Adrenal gland (tissue), 5 donors: Measurements from ENCODE around the gene TBL1XR1.

Source experiments
- POLR2A ChIP-seq, 2 donors: fragments of 450-650 bp; IDR thresholded peaks; one replicate each; pipeline ENCODE4 v1.6.1; 2017; ENCODE audit warnings: antibody characterized with exemption in 2 of 2, mild to moderate bottlenecking in 2 of 2, moderate library complexity in 1 of 2
- TF ChIP-seq, protein P1 (sequence below), 6 experiments: fragments of 450-650 bp in 4 of 6; fragments of 200-600 bp in 2 of 6; sonication (generic) in 1 of 6; IDR thresholded peaks; 1 replicate in 5 of 6; 2 replicates in 1 of 6; pipeline versions ENCODE4 v1.5.1 to v1.8.0; 2016 to 2021; ENCODE audit warnings: antibody characterized with exemption in 6 of 6, mild to moderate bottlenecking in 2 of 6, moderate library complexity in 1 of 6
- donor health status: DM: no; HTN: no; CAD: no.

DNA sequence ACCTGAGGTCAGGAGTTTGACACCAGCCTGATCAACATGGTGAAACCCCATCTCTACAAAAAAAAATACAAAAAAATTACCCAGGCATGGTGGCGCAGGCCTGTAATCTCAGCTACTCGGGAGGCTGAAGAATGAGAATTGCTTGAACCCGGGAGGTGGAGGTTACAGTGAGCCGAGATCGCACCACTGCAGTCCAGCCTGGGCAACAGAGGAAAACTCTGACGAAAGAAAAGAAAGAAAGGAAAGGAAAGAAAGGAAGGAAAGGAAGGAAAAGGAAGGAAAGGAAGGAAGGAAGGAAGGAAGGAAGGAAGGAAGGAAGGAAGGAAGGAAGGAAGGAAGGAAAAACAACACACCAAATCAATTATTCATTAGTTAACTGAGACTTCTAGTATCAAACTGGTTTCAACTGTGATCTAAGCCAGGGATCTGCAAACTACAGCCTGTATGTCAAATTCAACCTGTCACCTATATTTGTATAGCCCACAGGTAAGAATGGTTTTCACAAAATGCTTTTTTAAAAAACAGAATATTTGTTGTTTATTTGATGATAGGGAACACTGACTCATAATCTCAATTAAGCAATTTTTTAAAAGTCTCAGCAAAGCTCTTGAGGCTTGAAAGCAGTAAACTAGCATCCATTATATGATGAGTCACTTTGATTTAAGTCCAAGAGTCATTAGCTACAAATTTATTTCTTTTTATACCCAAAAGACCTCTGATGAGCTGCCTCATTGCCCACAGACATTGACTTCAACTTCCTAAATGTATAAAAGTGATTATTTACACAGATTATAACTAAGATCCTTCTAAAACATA lies 127.6 kb downstream of the TBL1XR1 start:
- TF ChIP-seq POLR2A (IDR thresholded peaks at IDR 0.05): no peak
- TF ChIP-seq, protein P1, sequence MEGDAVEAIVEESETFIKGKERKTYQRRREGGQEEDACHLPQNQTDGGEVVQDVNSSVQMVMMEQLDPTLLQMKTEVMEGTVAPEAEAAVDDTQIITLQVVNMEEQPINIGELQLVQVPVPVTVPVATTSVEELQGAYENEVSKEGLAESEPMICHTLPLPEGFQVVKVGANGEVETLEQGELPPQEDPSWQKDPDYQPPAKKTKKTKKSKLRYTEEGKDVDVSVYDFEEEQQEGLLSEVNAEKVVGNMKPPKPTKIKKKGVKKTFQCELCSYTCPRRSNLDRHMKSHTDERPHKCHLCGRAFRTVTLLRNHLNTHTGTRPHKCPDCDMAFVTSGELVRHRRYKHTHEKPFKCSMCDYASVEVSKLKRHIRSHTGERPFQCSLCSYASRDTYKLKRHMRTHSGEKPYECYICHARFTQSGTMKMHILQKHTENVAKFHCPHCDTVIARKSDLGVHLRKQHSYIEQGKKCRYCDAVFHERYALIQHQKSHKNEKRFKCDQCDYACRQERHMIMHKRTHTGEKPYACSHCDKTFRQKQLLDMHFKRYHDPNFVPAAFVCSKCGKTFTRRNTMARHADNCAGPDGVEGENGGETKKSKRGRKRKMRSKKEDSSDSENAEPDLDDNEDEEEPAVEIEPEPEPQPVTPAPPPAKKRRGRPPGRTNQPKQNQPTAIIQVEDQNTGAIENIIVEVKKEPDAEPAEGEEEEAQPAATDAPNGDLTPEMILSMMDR (IDR thresholded peaks at IDR 0.05): no peak
